OCI-LY3 (cell line): ENCODE measurements around the gene POLG.

Source experiments
- H2AFZ ChIP-seq: fragments of 200-600, 300-600 bp; shearing (Covaris generic); 2 replicates; pipeline ENCODE4 v1.6.0; 2014; ENCODE audit warnings: antibody characterized with exemption, low read depth, low read length
- H3K27ac ChIP-seq: fragments of 200-600, 300-600 bp; sonication (generic); 2 replicates; pipeline ENCODE4 v1.5.1; 2014; ENCODE audit warnings: mild to moderate bottlenecking, low read length, moderate library complexity, mixed read lengths
- H3K27me3 ChIP-seq: fragments of 200-600, 300-600 bp; sonication (generic); 2 replicates; pipeline ENCODE4 v1.6.1; 2014; ENCODE audit warnings: low read depth, low read length, mixed read lengths
- H3K36me3 ChIP-seq: fragments of 200-600, 300-600 bp; sonication (generic); replicated peaks from 2 replicates; pipeline ENCODE3; 2014; ENCODE audit warnings: low read depth, low read length, mixed read lengths
- H3K4me1 ChIP-seq: fragments of 300-600, 200-600 bp; sonication (generic); 2 replicates; pipeline ENCODE4 v1.6.1; 2014; ENCODE audit warnings: low read length, mixed read lengths
- H3K4me2 ChIP-seq: fragments of 200-600, 300-600 bp; sonication (generic); 2 replicates; pipeline ENCODE4 v1.6.1; 2014; ENCODE audit warnings: low read length, mixed read lengths
- H3K4me3 ChIP-seq: fragments of 300-600, 200-600 bp; sonication (generic); 2 replicates; pipeline ENCODE4 v1.5.1; 2014; ENCODE audit warnings: antibody characterized with exemption, mild to moderate bottlenecking, low read length, moderate library complexity
- H3K79me2 ChIP-seq: fragments of 300-600, 200-600 bp; shearing (Covaris generic); 2 replicates; pipeline ENCODE4 v1.6.1; 2014; ENCODE audit warnings: mild to moderate bottlenecking, low read length, mixed read lengths
- H3K9ac ChIP-seq: fragments of 300-600, 200-600 bp; shearing (Covaris generic); 2 replicates; pipeline ENCODE4 v1.6.0; 2014; ENCODE audit warnings: mild to moderate bottlenecking, low read length, moderate library complexity
- H3K9me3 ChIP-seq: fragments of 200-600, 300-600 bp; shearing (Covaris generic); 2 replicates; pipeline ENCODE4 v1.6.1; 2014; ENCODE audit warnings: low read length, mixed read lengths; ENCODE audit not compliant: insufficient read depth
- H4K20me1 ChIP-seq: fragments of 200-600, 300-600 bp; sonication (generic); 2 replicates; pipeline ENCODE4 v1.6.1; 2016; ENCODE audit warnings: low read length, mixed read lengths; ENCODE audit not compliant: insufficient read depth
- CTCF ChIP-seq: fragments of 200-600, 300-600 bp; sonication (generic); IDR thresholded peaks from 2 replicates; pipeline ENCODE4 v1.5.1; 2014; ENCODE audit warnings: antibody characterized with exemption, low read length, low read depth
- EZH2phosphoT487 ChIP-seq: fragments of 200-600 bp; shearing (Covaris generic); IDR thresholded peaks from 2 replicates; pipeline ENCODE4 v1.6.1; 2018; ENCODE audit warnings: antibody characterized with exemption, mixed run types, low read depth

POLG gene

GRCh38 chr15:89381888-89382686 lies 47.5 kb upstream of the POLG start:
- Histone ChIP-seq H3K9ac (no peak overlapping the region), H4K20me1 (no peaks in the 10 kb centered on the region), H3K9me3 (no peaks in the 10 kb centered on the region), H3K27ac (no peak overlapping the region), H3K4me2 (no peak overlapping the region), H3K27me3 (peaks cover 19% of the 10 kb centered on the region), H3K4me3 (no peak overlapping the region), H2AFZ (no peak overlapping the region), H3K4me1 (no peaks in the 10 kb centered on the region), H3K36me3 (no peaks in the 10 kb centered on the region), H3K79me2 (no peaks in the 10 kb centered on the region)
- TF ChIP-seq EZH2phosphoT487 (no peak), CTCF (no peak)

GRCh38 chr15:89381331-89381730 lies 46.7 kb upstream of the POLG start:
- Histone ChIP-seq H4K20me1 (no peaks in the 10 kb centered on the region), H3K9me3 (no peaks in the 10 kb centered on the region), H3K27me3 (peaks cover 25% of the 10 kb centered on the region), H3K9ac (no peak overlapping the region), H3K4me2 (no peak overlapping the region), H2AFZ (no peak overlapping the region), H3K4me1 (no peaks in the 10 kb centered on the region), H3K79me2 (no peaks in the 10 kb centered on the region), H3K4me3 (no peak overlapping the region), H3K36me3 (no peaks in the 10 kb centered on the region), H3K27ac (no peak overlapping the region)
- TF ChIP-seq CTCF = no peak
- TF ChIP-seq EZH2phosphoT487 = no peak

- Histone ChIP-seq H4K20me1 (no peaks in the 10 kb centered on the region), H2AFZ (no peak overlapping the region), H3K9me3 (no peaks in the 10 kb centered on the region), H3K4me2 (no peak overlapping the region), H3K4me3 (no peak overlapping the region), H3K27me3 (peaks cover 35% of the 10 kb centered on the region), H3K4me1 (no peaks in the 10 kb centered on the region), H3K79me2 (no peaks in the 10 kb centered on the region), H3K9ac (no peak overlapping the region), H3K27ac (no peak overlapping the region), H3K36me3 (no peaks in the 10 kb centered on the region)
- no peak for TF ChIP-seq CTCF
- no peak for TF ChIP-seq EZH2phosphoT487
These were observed 45.2 kb upstream of the POLG start for GRCh38 chr15:89379818-89380217.

- Histone ChIP-seq H3K9ac (no peak overlapping the region), H3K4me2 (no peak overlapping the region), H2AFZ (no peak overlapping the region), H3K79me2 (no peaks in the 10 kb centered on the region), H3K4me1 (no peaks in the 10 kb centered on the region), H3K9me3 (no peaks in the 10 kb centered on the region), H3K36me3 (no peaks in the 10 kb centered on the region), H4K20me1 (no peaks in the 10 kb centered on the region), H3K27me3 (peaks cover 40% of the 10 kb centered on the region), H3K4me3 (no peak overlapping the region), H3K27ac (no peak overlapping the region)
- no peak for TF ChIP-seq EZH2phosphoT487
- TF ChIP-seq CTCF = no peak
These were observed 44.6 kb upstream of the POLG start for GRCh38 chr15:89379251-89379695.
